ENCODE results near the gene STUM.

STUM gene

GRCh38 chr1:226642421-226642820 lies 93.9 kb downstream of the STUM start:
- DNase-seq, result no peak

GRCh38 chr1:226643177-226643576 lies 94.6 kb downstream of the STUM start:
- peak; percentile 33 for DNase-seq

GRCh38 chr1:226643611-226644540 lies 95.3 kb downstream of the STUM start:
- peak; percentile 57 for DNase-seq

GRCh38 chr1:226644541-226645176 lies 96.1 kb downstream of the STUM start:
- DNase-seq, result no peak

GRCh38 chr1:226645279-226645976 lies 96.9 kb downstream of the STUM start:
- no peak for DNase-seq

- no peak for DNase-seq
Observed at GRCh38 chr1:226646026-226646869, 97.7 kb downstream of the STUM start.

GRCh38 chr1:226646870-226647449 lies 98.4 kb downstream of the STUM start:
- DNase-seq, result no peak

- no peak for DNase-seq
Observed at GRCh38 chr1:226647719-226648118, 99.2 kb downstream of the STUM start.

- DNase-seq, result no peak
Observed at GRCh38 chr1:226648421-226648820, 99.9 kb downstream of the STUM start.

GRCh38 chr1:226649244-226649643 lies 100.7 kb downstream of the STUM start:
- DNase-seq, result no peak

- peak; percentile 49 for DNase-seq
Observed at GRCh38 chr1:226649780-226650179, 101.2 kb downstream of the STUM start.

- DNase-seq, result no peak
Observed at GRCh38 chr1:226650236-226650841, 101.8 kb downstream of the STUM start.

GRCh38 chr1:226651041-226651731 lies 102.6 kb downstream of the STUM start:
- no peak for DNase-seq

- no peak for DNase-seq
Observed at GRCh38 chr1:226651732-226652105, 103.2 kb downstream of the STUM start.

GRCh38 chr1:226652613-226653012 lies 104.0 kb downstream of the STUM start:
- no peak for DNase-seq

GRCh38 chr1:226653311-226653921 lies 104.9 kb downstream of the STUM start:
- peak; percentile 74 for DNase-seq

GRCh38 chr1:226654046-226654667 lies 105.6 kb downstream of the STUM start:
- DNase-seq, result no peak

- no peak for DNase-seq
Observed at GRCh38 chr1:226654668-226655055, 106.1 kb downstream of the STUM start.

- DNase-seq, result no peak
Observed at GRCh38 chr1:226655251-226656163, 106.9 kb downstream of the STUM start.

Data from CD4-positive, alpha-beta T cell treated with Interferon gamma for 1 hour (primary cell).